Suprapubic skin (tissue), 4 donors: ENCODE data around the gene DMPK.

ENCODE experiments used
- CTCF ChIP-seq, 2 donors: fragments of 200-600 bp in 1 of 2; fragments of 450-650 bp in 1 of 2; sonication (generic) in 1 of 2; IDR thresholded peaks; one replicate each; pipeline ENCODE4 v1.5.1; 2016 to 2019; ENCODE audit warnings: antibody characterized with exemption in 2 of 2, mild to moderate bottlenecking in 1 of 2, moderate library complexity in 1 of 2
- EP300 ChIP-seq: sonication (generic); formaldehyde crosslinking; IDR thresholded peaks from one replicate; pipeline ENCODE4 v1.6.1; 2017; ENCODE audit warnings: antibody characterized with exemption
- POLR2A ChIP-seq, 2 donors: fragments of 450-650 bp; IDR thresholded peaks; one replicate each; pipeline ENCODE4 v1.6.1; 2017; ENCODE audit warnings: antibody characterized with exemption in 2 of 2, mild to moderate bottlenecking in 2 of 2, moderate library complexity in 2 of 2
- POLR2AphosphoS5 ChIP-seq, 3 donors: sonication (generic); formaldehyde crosslinking; IDR thresholded peaks; one replicate each; pipeline ENCODE4 v1.6.1; 2017; ENCODE audit warnings: antibody characterized with exemption in 3 of 3

GRCh38 chr19:45777395-45777961, 4.8 kb downstream of the DMPK start:
- TF ChIP-seq POLR2A (IDR thresholded peaks at IDR 0.05) (no peak), CTCF (IDR thresholded peaks at IDR 0.05) (no peak), POLR2AphosphoS5 (IDR thresholded peaks at IDR 0.05) (no peak), EP300 (no peak)
